Testis (tissue), 2 donors: ENCODE measurements around the gene NTMT1.

ENCODE experiments used
- POLR2A ChIP-seq: fragments of 450-650 bp; IDR thresholded peaks from one replicate; pipeline ENCODE4 v1.6.1; 2017; ENCODE audit warnings: antibody characterized with exemption, mild to moderate bottlenecking, moderate library complexity
- TF ChIP-seq, protein P1 (sequence below), 3 experiments: fragments of 450-650 bp in 2 of 3; fragments of 200-600 bp in 1 of 3; sonication (generic) in 1 of 3; IDR thresholded peaks; one replicate each; pipeline ENCODE4 v1.5.1; 2016 to 2019; ENCODE audit warnings: antibody characterized with exemption in 3 of 3, mild to moderate bottlenecking in 2 of 3, moderate library complexity in 1 of 3

DNA sequence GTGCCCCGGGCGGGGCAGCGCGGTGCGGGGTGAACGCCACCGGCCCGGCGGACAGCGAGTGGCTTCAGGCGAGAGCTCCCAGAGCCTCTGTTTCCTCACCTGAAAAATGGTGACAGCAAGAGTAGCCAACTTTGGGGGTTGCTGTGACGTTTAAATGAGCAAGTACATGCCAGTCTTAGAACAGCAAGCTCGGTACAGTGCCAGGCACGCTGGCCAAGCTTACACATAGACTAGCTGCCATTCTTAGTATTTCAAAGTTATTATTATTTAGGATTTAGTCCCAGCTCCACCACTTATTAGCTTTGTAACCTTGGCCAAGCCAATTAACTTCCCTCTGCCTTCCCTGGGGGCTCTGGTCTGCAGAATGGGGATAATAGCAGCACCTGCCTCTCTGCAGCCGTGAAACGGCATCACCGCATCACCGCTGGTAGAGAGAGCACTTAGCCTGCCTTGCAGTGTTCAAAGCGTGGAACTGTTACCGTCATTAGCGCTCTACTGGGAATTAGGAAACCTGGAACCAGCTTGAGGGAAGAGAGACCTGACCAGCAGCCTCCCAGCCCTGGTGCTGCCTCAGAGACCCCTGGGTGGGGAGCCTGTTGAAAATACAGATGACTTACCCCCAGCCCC is 5.2 kb upstream of the NTMT1 start, which contains the start of gene C9orf50:
- no peak for TF ChIP-seq POLR2A
- TF ChIP-seq, protein P1, sequence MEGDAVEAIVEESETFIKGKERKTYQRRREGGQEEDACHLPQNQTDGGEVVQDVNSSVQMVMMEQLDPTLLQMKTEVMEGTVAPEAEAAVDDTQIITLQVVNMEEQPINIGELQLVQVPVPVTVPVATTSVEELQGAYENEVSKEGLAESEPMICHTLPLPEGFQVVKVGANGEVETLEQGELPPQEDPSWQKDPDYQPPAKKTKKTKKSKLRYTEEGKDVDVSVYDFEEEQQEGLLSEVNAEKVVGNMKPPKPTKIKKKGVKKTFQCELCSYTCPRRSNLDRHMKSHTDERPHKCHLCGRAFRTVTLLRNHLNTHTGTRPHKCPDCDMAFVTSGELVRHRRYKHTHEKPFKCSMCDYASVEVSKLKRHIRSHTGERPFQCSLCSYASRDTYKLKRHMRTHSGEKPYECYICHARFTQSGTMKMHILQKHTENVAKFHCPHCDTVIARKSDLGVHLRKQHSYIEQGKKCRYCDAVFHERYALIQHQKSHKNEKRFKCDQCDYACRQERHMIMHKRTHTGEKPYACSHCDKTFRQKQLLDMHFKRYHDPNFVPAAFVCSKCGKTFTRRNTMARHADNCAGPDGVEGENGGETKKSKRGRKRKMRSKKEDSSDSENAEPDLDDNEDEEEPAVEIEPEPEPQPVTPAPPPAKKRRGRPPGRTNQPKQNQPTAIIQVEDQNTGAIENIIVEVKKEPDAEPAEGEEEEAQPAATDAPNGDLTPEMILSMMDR (IDR thresholded peaks at IDR 0.05), result no peak
